GM19452 (cell line): Measurements from ENCODE around the gene C1QTNF5.

Experiments used
- ATAC-seq: cut with Tn5 transposase; IDR thresholded peaks from one replicate; pipeline ENCODE4 v1.9.1; 2021; ENCODE audit not compliant: unreplicated experiment

C1QTNF5 gene

DNA sequence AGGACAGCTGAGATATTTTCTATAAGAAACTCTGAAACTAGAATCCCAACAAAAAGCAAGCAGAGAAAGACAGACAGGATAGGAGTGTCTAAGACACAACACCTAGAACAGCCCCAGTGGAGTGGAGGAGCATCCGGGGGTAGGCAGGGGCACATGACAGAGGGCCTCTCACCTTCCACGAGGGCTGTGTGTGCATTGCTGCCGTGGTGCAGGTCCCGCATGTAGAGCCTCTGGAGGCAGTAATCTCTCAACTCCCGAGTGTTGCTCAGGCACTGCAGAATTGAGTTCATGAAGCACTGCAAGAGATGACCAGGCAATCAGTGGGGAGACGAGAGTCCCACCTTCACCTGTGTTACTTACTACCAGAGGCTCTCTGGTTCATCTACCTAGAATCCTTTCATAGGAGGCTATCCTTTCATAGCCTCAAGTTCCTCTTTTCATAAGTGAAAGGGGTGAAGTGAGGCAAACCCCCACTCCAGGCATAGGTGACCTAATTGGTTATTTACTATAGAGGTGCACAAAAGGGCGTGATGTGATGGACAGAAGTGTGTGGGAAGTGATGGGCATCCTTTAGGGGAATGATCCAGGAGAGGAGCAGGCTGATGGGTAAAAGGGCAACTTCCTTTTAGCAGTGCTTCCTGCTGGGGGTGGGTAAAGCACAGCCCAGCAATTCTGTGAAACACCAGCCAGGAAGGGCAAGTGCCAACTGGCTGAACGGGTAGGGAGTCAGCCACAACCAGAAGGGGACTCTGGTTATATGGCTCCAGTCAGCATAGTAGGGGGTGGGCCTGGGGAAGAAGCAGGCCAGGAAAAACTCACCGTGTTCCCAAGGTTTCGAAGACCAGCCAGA, 18.9 kb upstream of the C1QTNF5 start:
- ATAC-seq: no peak

GRCh38 chr11:119357074-119357473, 16.4 kb upstream of the C1QTNF5 start:
- ATAC-seq: no peak

DNA sequence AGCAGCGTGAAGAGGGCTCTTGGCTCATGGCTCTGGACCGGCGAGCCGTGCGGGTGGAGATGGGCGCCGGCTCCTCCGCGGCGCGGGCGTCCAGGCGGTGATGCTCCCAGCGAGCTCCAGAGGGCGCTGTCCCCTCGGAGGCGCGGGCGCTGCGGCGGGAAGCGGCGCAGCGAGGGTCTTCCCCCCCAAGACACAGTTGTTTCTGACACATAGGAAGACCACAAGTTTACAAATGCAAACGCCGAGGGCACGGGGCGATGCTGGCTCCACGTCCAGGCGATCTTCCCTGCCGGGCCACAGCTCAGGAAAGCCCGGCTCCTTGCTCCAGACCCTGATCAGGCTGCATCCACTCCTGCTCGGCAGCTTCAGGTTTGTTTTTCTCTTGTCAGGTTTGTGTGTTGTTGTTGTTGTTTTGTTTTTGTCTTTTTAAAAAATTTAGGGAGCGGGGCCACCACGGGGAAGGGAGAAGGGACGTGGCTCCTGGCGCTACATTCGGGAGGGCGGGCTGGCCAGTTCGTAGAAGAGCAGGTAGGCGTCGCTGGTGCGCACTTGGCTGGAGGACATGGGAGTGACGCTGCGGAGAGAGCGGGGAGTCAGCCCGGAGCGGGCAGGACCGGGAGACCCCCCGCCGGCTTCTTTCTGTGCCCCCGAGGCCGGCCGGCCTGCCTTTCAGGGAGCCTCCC, 15.8 kb upstream of the C1QTNF5 start:
- ATAC-seq: no peak

GRCh38 chr11:119355091-119355843, 14.6 kb upstream of the C1QTNF5 start:
- ATAC-seq: no peak

DNA sequence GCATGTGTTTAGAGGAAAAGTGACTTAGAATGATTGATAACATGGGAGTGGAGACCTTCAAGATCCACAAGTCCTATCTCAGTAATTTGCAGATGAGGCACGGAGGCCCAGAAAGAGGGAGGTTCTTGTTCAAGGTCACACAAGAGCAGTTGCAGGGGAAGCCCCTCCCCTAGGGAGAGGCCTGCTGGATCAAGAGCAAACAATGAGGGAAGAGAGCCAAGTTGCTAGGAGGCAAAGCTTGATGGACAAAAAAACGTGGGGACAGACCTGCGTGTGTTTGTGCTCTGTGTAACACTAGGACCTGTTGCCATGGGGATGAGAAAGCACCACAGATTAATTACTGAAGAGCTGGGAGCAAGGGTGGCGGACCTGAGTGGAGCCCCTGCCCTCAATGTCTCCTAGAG, 12.2 kb upstream of the C1QTNF5 start:
- ATAC-seq: no peak

DNA sequence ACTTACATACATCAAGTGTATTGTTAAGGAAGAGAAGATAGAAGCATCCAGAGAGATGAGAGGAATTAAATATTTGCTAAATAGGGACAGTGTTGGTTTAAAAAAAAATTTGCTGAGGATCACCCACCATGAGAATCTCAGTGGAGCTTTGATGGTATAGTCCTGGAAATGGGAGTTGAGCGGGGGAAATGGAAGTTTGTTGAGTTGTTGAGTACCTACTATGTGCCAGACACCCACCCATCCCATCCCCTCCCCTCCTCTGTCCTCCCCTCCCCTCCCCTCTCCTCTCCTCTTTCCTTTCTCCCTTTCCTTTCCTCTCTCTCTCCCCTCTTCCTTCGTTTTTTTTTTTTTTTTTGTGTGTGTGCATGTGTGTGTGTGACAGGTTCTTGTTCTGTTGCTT, 10.5 kb upstream of the C1QTNF5 start:
- no peak for ATAC-seq

DNA sequence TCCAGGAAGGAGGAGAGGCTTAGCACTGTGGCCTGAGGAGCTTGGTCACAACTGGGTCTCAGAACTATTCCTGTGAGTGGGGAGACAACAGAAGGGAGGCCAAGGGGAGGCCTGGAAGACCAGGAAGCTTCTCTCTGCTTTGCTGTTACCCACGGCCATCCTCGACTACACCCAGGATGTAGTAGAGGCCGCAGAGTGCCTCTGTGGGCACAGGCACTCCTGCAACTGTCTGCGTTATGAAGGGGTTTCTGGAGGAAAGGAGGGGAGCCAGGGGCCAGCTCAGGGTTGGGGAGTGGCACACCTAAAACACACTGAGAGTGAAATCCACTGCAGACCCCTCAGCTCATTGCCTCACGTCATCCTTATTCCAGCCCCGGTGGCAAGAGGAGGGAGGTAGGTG, 9.6 kb upstream of the C1QTNF5 start:
- ATAC-seq: no peak

- ATAC-seq: no peak
Measured at GRCh38 chr11:119347940-119348605, 7.4 kb upstream of the C1QTNF5 start.

GRCh38 chr11:119347242-119347641, 6.6 kb upstream of the C1QTNF5 start:
- no peak for ATAC-seq

DNA sequence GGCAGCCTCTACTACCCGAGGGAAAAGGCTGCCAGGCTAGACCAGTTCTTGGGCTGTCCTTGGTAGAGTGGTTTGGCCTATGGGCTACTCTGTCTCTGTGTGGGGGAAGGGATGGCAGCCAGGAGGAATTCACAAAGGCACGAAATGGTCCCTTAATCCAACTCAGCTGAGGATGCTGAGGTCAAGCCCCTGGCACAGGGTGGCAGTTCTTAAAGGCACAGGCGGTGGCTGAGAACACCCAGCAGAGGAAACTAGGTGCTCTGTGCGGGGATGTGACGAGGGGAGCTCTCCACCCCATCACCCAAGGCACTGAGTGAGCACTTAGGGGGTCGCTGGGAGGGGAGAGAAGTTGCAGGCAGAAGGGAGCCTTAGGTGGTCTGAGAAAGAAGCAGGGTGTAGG, 5.9 kb upstream of the C1QTNF5 start, which contains the start of gene MFRP:
MFRP (minus strand) TSS at position 101 of the 400 bp plus-strand sequence. CDS start 192 bp downstream, outside the sequence.
- no peak for ATAC-seq

GRCh38 chr11:119345685-119346084, 5.0 kb upstream of the C1QTNF5 start:
- ATAC-seq: no peak

DNA sequence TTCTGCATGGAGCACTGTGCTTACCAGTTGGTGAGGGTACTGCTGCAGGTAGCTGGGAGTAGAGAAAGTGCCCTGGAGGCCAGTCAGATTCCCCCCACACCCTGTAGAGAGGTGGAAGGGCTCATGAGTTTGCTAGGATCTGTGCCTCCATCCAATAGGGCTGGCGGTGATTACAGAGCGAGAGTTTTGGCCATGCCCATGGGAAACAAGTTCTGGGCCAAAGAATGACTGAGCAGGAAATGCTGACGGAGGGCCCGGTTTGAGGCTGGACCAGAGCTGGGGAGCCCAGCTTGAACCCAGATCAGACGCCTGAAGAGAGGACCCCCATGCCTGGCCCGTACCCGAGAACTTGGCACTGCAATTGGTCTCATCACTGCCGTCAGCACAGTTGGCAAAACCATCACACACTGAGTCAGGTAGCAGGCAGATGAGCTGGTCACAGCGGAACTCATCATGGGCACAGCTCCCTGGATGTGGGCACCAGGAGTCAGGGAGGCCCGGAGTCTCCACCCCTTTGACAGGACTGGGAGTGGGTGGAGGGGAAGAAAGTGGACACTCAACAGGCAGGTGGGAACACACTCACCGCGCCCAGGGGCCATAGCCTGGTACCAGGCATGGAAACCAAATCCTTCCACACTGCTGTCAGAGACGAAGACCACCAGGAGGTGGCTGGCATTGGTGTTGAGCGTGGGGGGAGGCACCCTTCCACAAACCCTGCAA, 3.8 kb upstream of the C1QTNF5 start:
- no peak for ATAC-seq

GRCh38 chr11:119343726-119344125, 3.0 kb upstream of the C1QTNF5 start:
- no peak for ATAC-seq

DNA sequence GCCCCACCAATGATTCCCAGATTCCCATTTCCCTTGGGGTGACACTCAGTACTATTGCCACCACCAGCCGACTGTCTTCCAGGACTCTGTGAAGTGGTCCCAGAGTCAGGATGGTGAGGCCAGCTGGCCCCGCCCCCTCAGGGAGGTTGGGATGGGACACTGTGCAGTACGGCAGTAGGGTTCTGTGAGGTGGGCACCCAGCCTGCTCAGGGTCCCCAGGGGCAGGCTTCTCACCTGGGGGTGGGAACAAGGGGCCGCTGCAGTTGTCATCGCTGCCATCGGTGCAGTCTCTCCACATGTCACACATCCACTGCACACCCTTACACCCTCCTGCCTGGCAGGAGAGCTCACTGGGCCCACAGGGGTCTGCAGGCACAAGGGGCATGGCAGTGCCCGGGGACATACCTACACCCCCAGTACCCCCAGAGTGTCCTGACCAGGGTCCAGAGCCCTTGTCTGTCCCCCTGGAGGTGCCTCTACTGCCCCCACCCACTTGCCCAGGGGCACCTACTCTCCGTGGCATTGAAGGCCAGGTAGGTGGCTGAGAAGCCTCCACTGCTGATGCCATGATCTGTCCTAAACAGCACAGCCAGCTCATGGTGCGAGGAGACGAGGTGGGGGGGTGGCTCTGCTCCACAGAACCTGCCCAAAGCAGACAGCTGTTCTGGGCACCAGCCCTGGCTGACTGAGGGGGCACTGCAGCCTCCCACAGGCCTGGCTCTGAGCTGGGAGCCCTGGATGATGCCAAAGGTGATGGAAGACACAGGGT, 1.9 kb upstream of the C1QTNF5 start:
- no peak for ATAC-seq

GRCh38 chr11:119342023-119342300, 1.3 kb upstream of the C1QTNF5 start:
- ATAC-seq: no peak

DNA sequence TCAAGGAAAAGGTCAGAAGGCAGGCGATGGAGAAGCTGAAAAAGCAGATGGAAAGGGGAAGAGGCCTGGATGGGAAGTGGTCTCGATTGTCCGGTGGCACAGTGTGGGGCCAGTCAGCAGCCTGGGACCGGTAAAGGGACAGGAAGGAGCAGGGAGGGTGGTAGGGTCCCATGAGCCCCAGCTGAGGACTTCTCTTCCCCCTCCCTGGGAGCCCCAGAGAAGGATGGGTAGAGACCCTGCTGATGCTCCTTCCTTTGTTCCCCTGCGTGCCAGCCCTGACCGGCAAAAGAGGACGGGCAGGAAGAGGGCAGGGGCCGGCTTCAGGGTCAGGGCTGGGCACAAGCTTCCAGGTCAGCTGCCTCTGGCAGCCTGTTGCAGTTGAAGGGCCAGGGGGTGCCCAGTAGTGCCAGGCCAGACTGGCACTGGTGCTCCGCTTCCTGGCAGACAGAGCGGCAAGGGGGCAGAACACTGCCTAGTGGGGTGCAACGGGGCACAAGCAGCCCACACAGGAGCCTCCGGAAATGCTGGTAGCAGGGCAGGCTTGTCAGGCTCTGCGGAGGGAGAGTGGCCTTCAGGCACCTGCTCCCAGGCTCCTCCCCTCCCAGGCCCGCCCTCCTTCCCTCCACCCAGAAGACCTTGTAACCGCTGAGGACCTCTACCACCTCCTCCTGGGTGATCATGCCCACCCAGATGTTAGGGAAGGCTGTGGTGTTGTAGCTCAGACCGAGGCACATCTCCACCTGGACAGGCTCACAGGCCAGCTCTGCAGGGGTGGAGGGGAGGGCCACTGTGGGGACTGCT, 739 bp upstream of the C1QTNF5 start:
- no peak for ATAC-seq

GRCh38 chr11:119339589-119340334, 921 bp downstream of the C1QTNF5 start:
- ATAC-seq: no peak

GRCh38 chr11:119338965-119339588, 1.6 kb downstream of the C1QTNF5 start:
- ATAC-seq: no peak
